Stimulated activated CD4-positive, alpha-beta T cell treated with anti-CD3 and anti-CD28 coated beads, Interleukin-2, amount 100 ng/mL, for 4 hours (primary cell): ENCODE results near the gene HSPA8.

Experiments used
- DNase-seq: peaks from one replicate; pipeline ENCODE4 v3.0.0-alpha.2; 2020; ENCODE audit warnings: low read depth

HSPA8 gene

GRCh38 chr11:123047266-123047946 is 14.5 kb downstream of the HSPA8 start:
- no peak for DNase-seq

DNA sequence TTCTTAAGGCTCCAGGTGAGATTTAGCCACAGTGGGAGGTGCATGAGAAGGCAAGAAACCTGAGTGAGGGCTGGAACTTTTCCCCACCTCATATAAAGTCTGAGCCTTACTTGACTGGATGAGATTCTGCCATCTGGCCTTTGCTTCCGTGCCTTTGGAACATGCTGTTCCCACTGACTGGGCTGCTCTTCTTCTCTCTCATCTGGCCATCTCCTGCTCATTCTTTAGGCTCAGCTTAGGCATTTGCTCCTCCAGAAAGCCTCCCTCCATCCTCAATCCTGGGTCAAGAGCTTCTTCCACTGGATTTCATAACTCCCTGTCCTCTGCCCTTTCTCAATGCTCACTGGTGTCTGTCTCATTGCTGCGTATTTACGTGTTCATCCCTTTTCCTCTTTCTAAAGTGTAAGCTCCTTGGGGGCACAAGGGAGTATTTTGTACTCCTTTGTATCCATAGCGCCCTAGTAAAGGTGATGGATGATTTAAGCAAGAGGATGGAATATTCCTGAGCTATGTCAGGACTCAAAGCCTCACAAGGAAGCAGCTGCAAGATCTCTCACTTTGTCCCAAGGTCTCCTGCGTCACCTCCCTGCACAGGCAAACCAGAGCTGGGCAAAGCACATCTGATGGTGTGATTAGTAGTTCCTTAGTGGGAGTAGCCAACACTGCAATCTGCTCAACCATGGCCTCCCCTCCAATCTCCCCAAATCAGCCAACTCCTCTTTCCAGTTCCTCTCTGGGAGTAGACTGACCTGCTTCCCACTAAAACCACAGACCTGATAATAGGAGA is 15.3 kb downstream of the HSPA8 start:
- DNase-seq = no peak

DNA sequence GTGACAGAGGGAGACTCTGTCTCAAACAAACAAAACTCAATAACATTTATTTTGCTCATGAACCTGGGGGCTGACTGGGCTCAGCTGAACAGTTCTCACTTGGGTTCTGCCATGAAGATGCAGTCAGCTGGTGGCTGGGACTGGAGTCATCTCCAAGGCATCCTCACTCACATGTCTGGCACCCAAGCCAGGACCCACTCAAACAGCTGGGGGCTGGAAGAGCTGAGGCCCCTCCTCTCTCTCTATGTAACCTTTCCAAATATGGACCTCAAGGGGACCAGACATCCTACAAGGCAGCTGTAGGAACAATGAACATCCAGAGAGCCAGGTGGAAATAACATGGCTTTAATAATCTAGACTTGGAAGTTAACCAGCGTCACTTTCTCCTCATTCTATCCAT is 16.8 kb downstream of the HSPA8 start:
- DNase-seq = no peak

- no peak for DNase-seq
Measured at GRCh38 chr11:123041185-123041584, 20.8 kb downstream of the HSPA8 start.

DNA sequence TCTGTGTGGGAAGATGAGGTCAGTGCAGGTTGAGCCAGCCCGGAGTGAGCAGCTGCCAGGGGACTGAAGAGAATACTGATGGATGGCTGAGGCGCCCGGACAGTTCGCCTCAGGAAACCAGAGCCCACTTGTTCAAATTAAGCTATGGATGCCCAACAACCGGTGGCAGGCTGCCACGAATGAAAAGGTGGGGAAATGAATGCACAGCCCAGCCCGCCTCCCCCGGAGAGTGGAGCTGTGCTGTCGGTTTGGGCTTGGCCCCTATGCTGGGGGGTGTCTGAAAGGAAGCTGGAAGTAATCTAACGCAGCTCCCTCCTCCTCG is 21.9 kb downstream of the HSPA8 start:
- DNase-seq = no peak

DNA sequence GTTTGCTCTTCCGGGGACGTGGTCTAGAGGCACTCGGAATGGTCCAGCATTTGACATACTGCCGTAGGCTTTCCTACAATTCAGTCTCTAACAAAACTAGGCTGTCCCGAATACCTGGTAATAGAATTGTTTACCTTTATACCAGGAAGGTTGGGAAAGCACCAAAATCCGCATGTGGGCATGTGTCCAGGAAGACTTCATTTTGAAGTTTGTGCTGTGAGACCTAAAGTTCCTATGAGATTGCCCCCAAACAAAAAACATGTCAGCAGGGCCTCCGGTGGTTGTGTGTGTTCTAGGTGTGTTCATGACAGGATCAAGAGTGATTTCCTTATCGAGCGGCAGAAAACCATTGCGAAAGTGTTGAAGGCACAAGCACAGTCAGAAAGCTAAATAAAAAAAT is 26.1 kb downstream of the HSPA8 start:
- DNase-seq = no peak

- DNase-seq = no peak
Measured at GRCh38 chr11:123034597-123034996, 27.3 kb downstream of the HSPA8 start.

DNA sequence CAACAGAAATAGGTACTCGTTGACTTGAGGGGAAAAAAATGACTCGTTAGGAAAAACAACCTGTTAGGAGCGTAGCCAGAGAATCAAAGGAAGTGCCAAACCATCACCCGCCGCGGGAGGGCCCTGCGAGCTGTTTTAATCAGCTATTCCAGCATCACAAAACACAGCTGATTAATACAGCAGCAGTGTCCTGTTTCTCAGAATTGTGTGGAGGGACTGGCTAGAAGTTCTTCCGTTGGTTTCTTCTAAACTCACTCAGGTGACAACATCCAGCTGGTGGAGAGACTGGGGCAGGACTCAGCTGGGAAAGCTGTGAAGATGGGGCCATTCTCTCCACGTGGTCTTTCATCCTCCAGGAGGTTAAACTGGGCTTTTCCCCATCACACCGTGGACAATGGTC is 28.0 kb downstream of the HSPA8 start:
- no peak for DNase-seq

GRCh38 chr11:123030517-123030916 is 31.4 kb downstream of the HSPA8 start:
- DNase-seq = no peak

DNA sequence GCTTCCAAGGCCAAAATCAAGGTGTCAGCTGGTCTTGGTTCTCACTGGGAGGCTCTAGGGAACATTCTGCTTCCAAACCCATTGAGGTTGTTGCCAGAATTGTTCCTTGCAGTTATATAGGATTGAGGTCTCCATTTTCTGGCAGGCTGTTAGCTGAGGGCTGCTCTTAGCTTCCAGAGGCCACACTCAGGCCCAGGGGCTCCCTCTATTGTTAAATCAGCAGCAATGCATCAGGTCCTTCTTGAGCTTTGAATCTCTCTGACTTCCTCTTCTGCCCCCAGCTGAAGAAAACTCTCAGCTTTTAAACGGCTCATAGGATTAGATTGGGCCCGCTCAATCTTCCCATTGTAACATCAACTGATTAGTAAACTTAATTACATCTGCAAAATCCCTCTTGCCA is 41.0 kb downstream of the HSPA8 start:
- no peak for DNase-seq

DNA sequence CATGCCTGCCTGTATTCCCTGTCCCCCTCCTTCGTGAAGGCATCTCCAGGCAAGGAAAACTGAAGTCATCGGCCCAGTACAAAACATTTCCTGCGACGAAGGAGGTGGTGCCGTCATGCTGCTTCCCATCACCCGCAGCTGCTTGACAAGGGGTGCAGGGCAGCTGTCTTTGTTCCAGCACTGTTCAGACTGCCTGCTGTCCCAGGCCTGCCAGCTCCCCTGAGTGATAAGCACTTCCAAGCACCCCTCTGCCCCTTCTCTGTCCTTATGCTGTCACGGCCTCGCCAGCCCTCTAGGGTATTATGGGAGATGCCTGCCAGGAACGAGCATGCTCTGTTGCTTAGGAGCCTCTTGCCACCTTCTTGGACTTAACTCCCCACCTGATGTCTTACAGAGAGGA is 43.2 kb downstream of the HSPA8 start:
- DNase-seq = no peak

- no peak for DNase-seq
Measured at GRCh38 chr11:123011510-123011909, 50.4 kb downstream of the HSPA8 start.
